ENCODE results near the gene DDIT4.
"Not testable (repeated sequence)": the region's sequence is repeated elsewhere in the genome, so short reads cannot be mapped to it uniquely, and the experiment has no call there.

The DDIT4 gene

GRCh38 chr10:72297805-72298591, 24.3 kb downstream of the DDIT4 start:
- Histone ChIP-seq H3K4me1 (ENCODE audit: control insufficient read depth, insufficient read depth, low read length, poor library complexity, severe bottlenecking) (peaks cover 4% of the 10 kb centered on the region), H3K36me3 (ENCODE audit: control insufficient read depth, insufficient read depth, low read length) (no peaks in the 10 kb centered on the region), H3K27ac (ENCODE audit: low read depth, low read length, severe bottlenecking) (peak overlapping the region; percentile 89), H3K9me3 (ENCODE audit: control insufficient read depth, low read length) (no peaks in the 10 kb centered on the region), H3K4me3 (ENCODE audit: extremely low read depth, insufficient read depth, low read length, poor library complexity, severe bottlenecking) (peak overlapping the region; percentile 59)
- WGBS, 2 experiments (ENCODE audit: insufficient coverage in 2 of 2), result 8 to 11% methylated on average over 41 to 55 of the region's 55 CpGs

GRCh38 chr10:72298592-72299519, 25.1 kb downstream of the DDIT4 start:
- Histone ChIP-seq H3K36me3 (ENCODE audit: control insufficient read depth, insufficient read depth, low read length) (no peaks in the 10 kb centered on the region), H3K4me1 (ENCODE audit: control insufficient read depth, insufficient read depth, low read length, poor library complexity, severe bottlenecking) (peaks cover 4% of the 10 kb centered on the region), H3K4me3 (ENCODE audit: extremely low read depth, insufficient read depth, low read length, poor library complexity, severe bottlenecking) (no peak overlapping the region), H3K27ac (ENCODE audit: low read depth, low read length, severe bottlenecking) (peak overlapping the region; percentile 89), H3K9me3 (ENCODE audit: control insufficient read depth, low read length) (no peaks in the 10 kb centered on the region)
- WGBS, 2 experiments (ENCODE audit: insufficient coverage in 2 of 2), result 92 to 93% methylated on average over 13 to 14 of the region's 16 CpGs

GRCh38 chr10:72303424-72304128, 29.9 kb downstream of the DDIT4 start:
- no peak overlapping the region for H3K27ac ChIP-seq (ENCODE audit: low read depth, low read length, severe bottlenecking)
- no peaks in the 10 kb centered on the region for H3K36me3 ChIP-seq (ENCODE audit: control insufficient read depth, insufficient read depth, low read length)
- WGBS, 2 experiments (ENCODE audit: insufficient coverage in 2 of 2), result 88 to 90% methylated on average over 8 of the region's 8 CpGs
- H3K9me3 ChIP-seq (ENCODE audit: control insufficient read depth, low read length), result no peaks in the 10 kb centered on the region
- H3K4me3 ChIP-seq (ENCODE audit: extremely low read depth, insufficient read depth, low read length, poor library complexity, severe bottlenecking), result no peak overlapping the region
- H3K4me1 ChIP-seq (ENCODE audit: control insufficient read depth, insufficient read depth, low read length, poor library complexity, severe bottlenecking), result no peaks in the 10 kb centered on the region

- H3K4me1 ChIP-seq (ENCODE audit: control insufficient read depth, insufficient read depth, low read length, poor library complexity, severe bottlenecking), result peaks cover 11% of the 10 kb centered on the region
- no peaks in the 10 kb centered on the region for H3K36me3 ChIP-seq (ENCODE audit: control insufficient read depth, insufficient read depth, low read length)
- 94% methylated on average over 5 of the region's 5 CpGs; no CpG with 5 or more reads in 1 of the 2 experiments for WGBS, 2 experiments (ENCODE audit: insufficient coverage in 2 of 2)
- H3K9me3 ChIP-seq (ENCODE audit: control insufficient read depth, low read length), result no peaks in the 10 kb centered on the region
- no peak overlapping the region for H3K4me3 ChIP-seq (ENCODE audit: extremely low read depth, insufficient read depth, low read length, poor library complexity, severe bottlenecking)
- no peak overlapping the region for H3K27ac ChIP-seq (ENCODE audit: low read depth, low read length, severe bottlenecking)
Measured at GRCh38 chr10:72306215-72306760, 32.6 kb downstream of the DDIT4 start.

- not testable (repeated sequence) for H3K27ac ChIP-seq (ENCODE audit: low read depth, low read length, severe bottlenecking); H3K4me3 ChIP-seq (ENCODE audit: extremely low read depth, insufficient read depth, low read length, poor library complexity, severe bottlenecking)
- 95 to 100% methylated on average over 5 of the region's 7 CpGs for WGBS, 2 experiments (ENCODE audit: insufficient coverage in 2 of 2)
Measured at GRCh38 chr10:72307711-72308110, 34.0 kb downstream of the DDIT4 start.

GRCh38 chr10:72308320-72308987, 34.7 kb downstream of the DDIT4 start:
- Histone ChIP-seq H3K4me1 (ENCODE audit: control insufficient read depth, insufficient read depth, low read length, poor library complexity, severe bottlenecking) (peaks cover 11% of the 10 kb centered on the region), H3K4me3 (ENCODE audit: extremely low read depth, insufficient read depth, low read length, poor library complexity, severe bottlenecking) (no peak overlapping the region), H3K9me3 (ENCODE audit: control insufficient read depth, low read length) (no peaks in the 10 kb centered on the region), H3K36me3 (ENCODE audit: control insufficient read depth, insufficient read depth, low read length) (no peaks in the 10 kb centered on the region), H3K27ac (ENCODE audit: low read depth, low read length, severe bottlenecking) (peak overlapping the region; percentile 30)
- 89 to 98% methylated on average over 5 to 6 of the region's 7 CpGs for WGBS, 2 experiments (ENCODE audit: insufficient coverage in 2 of 2)

More at GRCh38 chr10:72307711-72308110, 34.0 kb downstream of the DDIT4 start:
- peaks cover 11% of the 10 kb centered on the region for H3K4me1 ChIP-seq (ENCODE audit: control insufficient read depth, insufficient read depth, low read length, poor library complexity, severe bottlenecking)
- not testable (repeated sequence) for H3K36me3 ChIP-seq (ENCODE audit: control insufficient read depth, insufficient read depth, low read length); H3K9me3 ChIP-seq (ENCODE audit: control insufficient read depth, low read length)

- WGBS, 2 experiments (ENCODE audit: insufficient coverage in 2 of 2), result 88 to 91% methylated on average over 19 to 20 of the region's 21 CpGs
- no peaks in the 10 kb centered on the region for H3K9me3 ChIP-seq (ENCODE audit: control insufficient read depth, low read length)
- no peak overlapping the region for H3K27ac ChIP-seq (ENCODE audit: low read depth, low read length, severe bottlenecking)
- no peaks in the 10 kb centered on the region for H3K36me3 ChIP-seq (ENCODE audit: control insufficient read depth, insufficient read depth, low read length)
- peaks cover 11% of the 10 kb centered on the region for H3K4me1 ChIP-seq (ENCODE audit: control insufficient read depth, insufficient read depth, low read length, poor library complexity, severe bottlenecking)
- no peak overlapping the region for H3K4me3 ChIP-seq (ENCODE audit: extremely low read depth, insufficient read depth, low read length, poor library complexity, severe bottlenecking)
Measured at GRCh38 chr10:72309290-72310240, 35.8 kb downstream of the DDIT4 start.

- Histone ChIP-seq H3K4me3 (ENCODE audit: extremely low read depth, insufficient read depth, low read length, poor library complexity, severe bottlenecking) (no peak overlapping the region), H3K9me3 (ENCODE audit: control insufficient read depth, low read length) (no peaks in the 10 kb centered on the region), H3K27ac (ENCODE audit: low read depth, low read length, severe bottlenecking) (no peak overlapping the region), H3K36me3 (ENCODE audit: control insufficient read depth, insufficient read depth, low read length) (no peaks in the 10 kb centered on the region), H3K4me1 (ENCODE audit: control insufficient read depth, insufficient read depth, low read length, poor library complexity, severe bottlenecking) (peaks cover 11% of the 10 kb centered on the region)
- 69 to 70% methylated on average over 8 to 10 of the region's 11 CpGs for WGBS, 2 experiments (ENCODE audit: insufficient coverage in 2 of 2)
Measured at GRCh38 chr10:72310241-72310633, 36.5 kb downstream of the DDIT4 start.

- 94 to 97% methylated on average over 3 to 4 of the region's 4 CpGs for WGBS, 2 experiments (ENCODE audit: insufficient coverage in 2 of 2)
- no peak overlapping the region for H3K27ac ChIP-seq (ENCODE audit: low read depth, low read length, severe bottlenecking)
- no peaks in the 10 kb centered on the region for H3K36me3 ChIP-seq (ENCODE audit: control insufficient read depth, insufficient read depth, low read length)
- H3K9me3 ChIP-seq (ENCODE audit: control insufficient read depth, low read length), result no peaks in the 10 kb centered on the region
- H3K4me3 ChIP-seq (ENCODE audit: extremely low read depth, insufficient read depth, low read length, poor library complexity, severe bottlenecking), result no peak overlapping the region
- peaks cover 11% of the 10 kb centered on the region for H3K4me1 ChIP-seq (ENCODE audit: control insufficient read depth, insufficient read depth, low read length, poor library complexity, severe bottlenecking)
Measured at GRCh38 chr10:72310636-72311035, 36.9 kb downstream of the DDIT4 start.
